Fibroblast of villous mesenchyme (primary cell): ENCODE results near the gene DENND4C. TPM values are rescaled to one million over a fixed set of nuclear protein-coding genes. Genes with fewer than 3 reads are reported as not detected.

ENCODE experiments used
- DNase-seq: peaks from one replicate; pipeline ENCODE4 v3.0.0-alpha.2; 2010; ENCODE audit warnings: low read depth
- H3K4me3 ChIP-seq: 2 replicates; pipeline ENCODE4 v1.5.1; 2011; ENCODE audit warnings: low read depth, mild to moderate bottlenecking, low read length
- total RNA-seq: library from RNA; depleted of rRNA; stranded (reverse); fragments of >200 nt; gene quantifications from 2 replicates; pipeline ENCODE4 v1.2.3, GENCODE V29; 2012
- TF ChIP-seq, protein P1 (sequence below): IDR thresholded peaks from 2 replicates; pipeline ENCODE4 v1.5.1; 2012; ENCODE audit warnings: low read depth, mild to moderate bottlenecking, low read length; ENCODE audit not compliant: insufficient read depth

DENND4C gene
- total RNA-seq, 1 donor, result 70.0 TPM

DNA sequence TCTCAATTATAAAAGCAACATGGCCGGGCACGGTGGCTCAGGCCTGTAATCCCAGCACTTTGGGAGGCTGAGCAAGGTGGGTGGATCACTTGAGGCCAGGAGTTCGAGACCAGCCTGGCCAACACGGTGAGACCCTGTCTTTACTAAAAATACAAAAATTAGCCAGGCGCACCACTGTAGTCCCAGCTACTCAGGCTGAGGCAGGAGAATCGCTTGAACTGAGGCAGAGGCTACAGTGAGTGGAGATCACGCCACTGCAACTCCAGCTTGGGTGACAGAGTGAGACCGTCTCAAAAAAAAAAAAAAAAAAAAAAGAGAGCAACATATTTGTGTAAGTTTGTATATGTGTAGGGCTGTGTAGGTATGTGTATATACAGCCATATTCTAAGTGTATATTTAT is 142.1 kb downstream of the DENND4C start:
- no peak for DNase-seq
- TF ChIP-seq, protein P1, sequence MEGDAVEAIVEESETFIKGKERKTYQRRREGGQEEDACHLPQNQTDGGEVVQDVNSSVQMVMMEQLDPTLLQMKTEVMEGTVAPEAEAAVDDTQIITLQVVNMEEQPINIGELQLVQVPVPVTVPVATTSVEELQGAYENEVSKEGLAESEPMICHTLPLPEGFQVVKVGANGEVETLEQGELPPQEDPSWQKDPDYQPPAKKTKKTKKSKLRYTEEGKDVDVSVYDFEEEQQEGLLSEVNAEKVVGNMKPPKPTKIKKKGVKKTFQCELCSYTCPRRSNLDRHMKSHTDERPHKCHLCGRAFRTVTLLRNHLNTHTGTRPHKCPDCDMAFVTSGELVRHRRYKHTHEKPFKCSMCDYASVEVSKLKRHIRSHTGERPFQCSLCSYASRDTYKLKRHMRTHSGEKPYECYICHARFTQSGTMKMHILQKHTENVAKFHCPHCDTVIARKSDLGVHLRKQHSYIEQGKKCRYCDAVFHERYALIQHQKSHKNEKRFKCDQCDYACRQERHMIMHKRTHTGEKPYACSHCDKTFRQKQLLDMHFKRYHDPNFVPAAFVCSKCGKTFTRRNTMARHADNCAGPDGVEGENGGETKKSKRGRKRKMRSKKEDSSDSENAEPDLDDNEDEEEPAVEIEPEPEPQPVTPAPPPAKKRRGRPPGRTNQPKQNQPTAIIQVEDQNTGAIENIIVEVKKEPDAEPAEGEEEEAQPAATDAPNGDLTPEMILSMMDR, result no peak
- no peak overlapping the region for H3K4me3 ChIP-seq

DNA sequence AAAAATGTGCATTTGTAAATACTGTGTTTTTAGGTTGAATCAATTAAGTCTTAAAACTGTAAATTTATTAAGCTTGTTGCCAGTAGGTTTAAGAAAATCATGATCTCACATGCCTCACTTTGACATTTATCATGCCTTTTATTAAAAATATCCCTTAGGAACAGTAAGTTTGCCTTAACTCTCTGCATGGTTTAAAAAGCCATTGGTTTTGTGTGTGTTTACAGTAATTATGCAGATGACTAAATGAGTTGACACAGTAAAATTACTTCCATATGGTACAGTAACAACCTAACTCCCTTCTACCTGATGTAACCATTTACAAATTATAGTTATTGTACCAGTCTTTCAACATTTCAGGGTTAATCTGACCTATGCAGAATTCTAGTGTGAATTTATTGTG is 143.0 kb downstream of the DENND4C start:
- no peak overlapping the region for H3K4me3 ChIP-seq
- TF ChIP-seq, protein P1, result no peak
- DNase-seq, result no peak

DNA sequence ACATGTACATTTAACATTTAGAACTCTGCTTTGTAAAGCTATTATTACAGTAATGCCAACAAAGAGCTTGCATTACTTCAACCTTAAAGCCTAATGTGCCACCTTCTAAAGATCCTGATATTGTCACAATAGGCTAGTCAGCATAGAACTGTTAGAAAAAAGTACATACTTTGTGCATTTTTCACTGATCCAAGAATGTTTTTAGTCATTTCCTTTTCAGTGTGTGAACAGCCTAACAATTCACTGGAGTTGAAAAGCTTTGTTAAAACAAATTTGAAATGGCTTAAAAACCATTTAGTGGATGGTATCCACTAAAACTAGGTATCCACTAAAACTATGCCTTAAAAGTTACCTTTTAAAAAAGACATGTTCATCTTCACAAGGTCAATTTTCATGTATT is 145.0 kb downstream of the DENND4C start:
- no peak for DNase-seq

DNA sequence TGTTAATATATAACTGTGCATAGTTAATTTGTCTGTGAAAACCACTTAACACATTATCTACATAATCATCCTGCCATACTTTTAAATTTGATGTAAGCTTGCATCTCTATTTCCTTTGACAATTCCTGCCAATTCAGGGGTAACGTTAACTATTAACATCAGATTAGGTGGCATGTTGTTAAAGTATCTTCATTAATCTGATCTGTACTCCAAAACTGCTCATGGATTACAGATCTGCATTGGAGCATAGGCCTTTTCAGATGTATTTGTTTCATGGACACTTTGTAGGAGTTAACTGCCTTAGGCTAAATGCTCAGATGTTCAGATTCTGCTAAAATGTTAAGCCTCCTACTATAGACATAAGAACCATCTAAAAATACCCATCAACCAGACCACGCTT is 146.4 kb downstream of the DENND4C start:
- TF ChIP-seq, protein P1, result no peak
- no peak overlapping the region for H3K4me3 ChIP-seq
- DNase-seq, result no peak

More for the DNA sequence above, 145.0 kb downstream of the DENND4C start:
- TF ChIP-seq, protein P1, result no peak
- H3K4me3 ChIP-seq, result no peak overlapping the region

DNA sequence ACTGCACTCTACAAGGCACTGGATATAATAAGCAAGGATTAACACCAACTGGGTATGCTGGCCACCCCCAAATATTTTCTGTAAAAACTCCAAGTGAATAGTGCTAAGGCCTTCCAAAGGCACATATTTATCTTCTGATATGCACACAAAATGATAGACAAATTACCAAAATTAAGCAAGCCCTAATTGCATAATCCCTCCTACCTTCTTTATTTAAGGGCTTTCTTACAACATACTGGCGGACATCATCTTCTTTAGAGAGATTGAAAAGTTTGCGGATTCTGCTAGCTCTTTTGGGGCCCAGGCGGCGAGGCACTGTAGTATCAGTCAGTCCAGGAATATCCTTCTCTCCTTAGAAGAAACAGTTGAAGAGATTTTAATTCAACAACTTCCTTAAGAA is 147.7 kb downstream of the DENND4C start:
- DNase-seq, result no peak
- TF ChIP-seq, protein P1, result no peak
- H3K4me3 ChIP-seq, result peak overlapping the region; percentile 82

DNA sequence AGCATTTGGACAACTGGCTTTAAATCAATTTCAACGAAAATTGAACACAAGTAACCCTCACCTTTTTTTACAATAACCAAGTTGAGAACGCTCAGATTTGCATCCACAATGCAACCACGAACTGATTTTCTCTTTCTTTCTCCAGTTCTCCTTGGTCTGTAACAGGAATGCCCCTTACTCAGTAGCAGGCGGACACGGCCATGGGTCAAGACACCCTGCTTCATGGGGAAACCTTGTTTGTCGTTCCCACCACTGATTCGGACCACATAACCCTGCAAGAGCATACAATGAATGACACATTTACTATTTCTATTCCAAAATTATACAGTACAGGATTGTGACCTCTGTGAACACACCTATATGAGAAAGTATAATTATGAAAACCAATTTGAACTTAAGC is 148.2 kb downstream of the DENND4C start:
- no peak for DNase-seq
- TF ChIP-seq, protein P1, result no peak
- peak overlapping the region; percentile 82 for H3K4me3 ChIP-seq

DNA sequence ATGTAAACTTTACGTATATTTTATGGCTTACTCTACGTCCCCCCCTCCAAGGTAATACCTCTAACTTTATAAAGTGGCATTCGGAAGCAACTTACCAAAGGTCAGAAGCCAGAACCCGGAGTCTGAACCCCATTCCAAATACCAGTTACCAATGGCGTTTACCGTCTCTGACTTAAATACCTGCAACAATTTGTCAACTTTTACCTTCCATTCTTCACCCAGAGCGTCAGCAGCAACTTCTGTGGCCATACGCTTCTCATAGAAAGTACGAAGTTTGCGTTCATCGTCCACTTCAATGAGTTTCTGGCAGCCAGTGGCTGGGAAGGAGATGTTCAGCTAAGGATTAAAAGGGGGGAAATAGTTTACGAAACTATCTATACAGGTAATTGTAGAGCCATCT is 148.8 kb downstream of the DENND4C start:
- TF ChIP-seq, protein P1, result no peak

More for the DNA sequence above, 148.8 kb downstream of the DENND4C start:
- no peak for DNase-seq
- H3K4me3 ChIP-seq, result peak overlapping the region; percentile 82
